Coronary artery (tissue), 2 donors: Measurements from ENCODE around the gene HSPH1.
"Not testable (repeated sequence)": the region's sequence is repeated elsewhere in the genome, so short reads cannot be mapped to it uniquely, and the experiment has no call there.

Experiments
- DNase-seq: peaks from one replicate; pipeline ENCODE4 v3.0.0-alpha.2; 2017; ENCODE audit warnings: low spot score
- H3K27ac ChIP-seq, 2 donors: fragments of 200-600 bp; sonication (generic); one replicate each; pipeline ENCODE4 v1.5.1; 2016 to 2019
- H3K4me3 ChIP-seq: fragments of 200-600 bp; sonication (generic); 2 replicates; pipeline ENCODE4 v1.5.1; 2016; ENCODE audit warnings: mild to moderate bottlenecking, moderate library complexity
- CTCF ChIP-seq: fragments of 200-600 bp; sonication (generic); IDR thresholded peaks from one replicate; pipeline ENCODE4 v1.5.1; 2019; ENCODE audit warnings: antibody characterized with exemption

Gene HSPH1

GRCh38 chr13:31110169-31110568, 51.5 kb downstream of the HSPH1 start:
- no peak for TF ChIP-seq CTCF
- H3K27ac ChIP-seq = no peak overlapping the region
- DNase-seq = no peak
- no peak overlapping the region for H3K4me3 ChIP-seq

- Histone ChIP-seq H3K27ac (no peak overlapping the region), H3K4me3 (no peak overlapping the region)
- DNase-seq = no peak
- TF ChIP-seq CTCF = no peak
These were observed 54.6 kb downstream of the HSPH1 start for GRCh38 chr13:31107109-31107508.

GRCh38 chr13:31105856-31106255, 55.8 kb downstream of the HSPH1 start:
- peak; percentile 40 for DNase-seq
- Histone ChIP-seq H3K27ac (no peak overlapping the region), H3K4me3 (no peak overlapping the region)
- no peak for TF ChIP-seq CTCF

- no peak for DNase-seq
- TF ChIP-seq CTCF = no peak
- Histone ChIP-seq H3K27ac (no peak overlapping the region), H3K4me3 (no peak overlapping the region)
These were observed 56.5 kb downstream of the HSPH1 start for GRCh38 chr13:31105020-31105795.

GRCh38 chr13:31102905-31103304, 58.8 kb downstream of the HSPH1 start:
- Histone ChIP-seq H3K4me3 (no peak overlapping the region), H3K27ac (no peak overlapping the region)
- no peak for TF ChIP-seq CTCF
- no peak for DNase-seq

GRCh38 chr13:31101472-31102170, 60.1 kb downstream of the HSPH1 start:
- TF ChIP-seq CTCF = no peak
- Histone ChIP-seq H3K27ac (no peak overlapping the region), H3K4me3 (no peak overlapping the region)
- DNase-seq = peak; percentile 31

- TF ChIP-seq CTCF = no peak
- H3K4me3 ChIP-seq = no peak overlapping the region
- peak; percentile 47 for DNase-seq
- no peak overlapping the region for H3K27ac ChIP-seq
These were observed 61.0 kb downstream of the HSPH1 start for GRCh38 chr13:31100721-31101120.

GRCh38 chr13:31097911-31098434, 63.7 kb downstream of the HSPH1 start:
- not testable (repeated sequence) for H3K27ac ChIP-seq, DNase-seq, H3K4me3 ChIP-seq
